ENCODE results near the gene ATXN1.

- TF ChIP-seq GATA3 (IDR thresholded peaks at IDR 0.05; ENCODE audit: low read depth, low read length) (no peak), GATA2 (IDR thresholded peaks at IDR 0.05; ENCODE audit: low read depth, low read length) (no peak)
Measured at GRCh38 chr6:16488813-16489212, 272.4 kb downstream of the ATXN1 start.
